Kidney tubule cell (primary cell): Measurements from ENCODE around the gene SEC24B.
A peak's percentile ranks its signal among the peaks of the same experiment; 100 is the strongest.
"Not testable (repeated sequence)": the region's sequence is repeated elsewhere in the genome, so short reads cannot be mapped to it uniquely, and the experiment has no call there.

Source experiments
- DNase-seq: peaks from one replicate; pipeline ENCODE4 v3.0.0-alpha.2; 2018; ENCODE audit warnings: low spot score

SEC24B gene

GRCh38 chr4:109510687-109511086 lies 77.1 kb downstream of the SEC24B start:
- no peak for DNase-seq

- DNase-seq, result no peak
Observed at GRCh38 chr4:109511414-109511813, 77.8 kb downstream of the SEC24B start.

GRCh38 chr4:109513368-109513767 lies 79.8 kb downstream of the SEC24B start:
- DNase-seq, result not testable (repeated sequence)

GRCh38 chr4:109532182-109532581 lies 98.6 kb downstream of the SEC24B start:
- no peak for DNase-seq

GRCh38 chr4:109545401-109545800 lies 111.8 kb downstream of the SEC24B start:
- DNase-seq, result no peak

- peak; percentile 33 for DNase-seq
Observed at GRCh38 chr4:109547394-109547793, 113.8 kb downstream of the SEC24B start.

- peak; percentile 93 for DNase-seq
Observed at GRCh38 chr4:109548655-109549054, 115.0 kb downstream of the SEC24B start.

- peak; percentile 27 for DNase-seq
Observed at GRCh38 chr4:109552237-109552636, 118.6 kb downstream of the SEC24B start.

- no peak for DNase-seq
Observed at GRCh38 chr4:109553130-109553529, 119.5 kb downstream of the SEC24B start.

GRCh38 chr4:109554971-109555370 lies 121.4 kb downstream of the SEC24B start:
- DNase-seq, result no peak

- no peak for DNase-seq
Observed at GRCh38 chr4:109557433-109557832, 123.8 kb downstream of the SEC24B start.

- not testable (repeated sequence) for DNase-seq
Observed at GRCh38 chr4:109558095-109558494, 124.5 kb downstream of the SEC24B start.

- DNase-seq, result no peak
Observed at GRCh38 chr4:109559625-109559982, 126.0 kb downstream of the SEC24B start.

GRCh38 chr4:109559983-109560686 lies 126.5 kb downstream of the SEC24B start, which contains the start of gene MCUB:
Gene MCUB (plus strand): TSS chr4:109560246. CDS start chr4:109560338, 92 bp downstream.
- DNase-seq, result peak; percentile 93

GRCh38 chr4:109560687-109561461 lies 127.3 kb downstream of the SEC24B start:
- peak; percentile 81 for DNase-seq

GRCh38 chr4:109562457-109563239 lies 129.0 kb downstream of the SEC24B start:
- no peak for DNase-seq

- DNase-seq, result no peak
Observed at GRCh38 chr4:109571494-109571893, 137.9 kb downstream of the SEC24B start.

GRCh38 chr4:109572154-109572553 lies 138.5 kb downstream of the SEC24B start:
- DNase-seq, result no peak

- DNase-seq, result peak; percentile 30
Observed at GRCh38 chr4:109574443-109574850, 140.8 kb downstream of the SEC24B start.

- DNase-seq, result no peak
Observed at GRCh38 chr4:109574931-109575804, 141.6 kb downstream of the SEC24B start.

GRCh38 chr4:109576462-109576861 lies 142.8 kb downstream of the SEC24B start:
- no peak for DNase-seq

- DNase-seq, result no peak
Observed at GRCh38 chr4:109578846-109579245, 145.2 kb downstream of the SEC24B start.
